Endothelial cell of umbilical vein (primary cell): ENCODE data around the gene IL1R2. TPM values are rescaled to one million over a fixed set of nuclear protein-coding genes. Genes with fewer than 3 reads are reported as not detected.
A peak's percentile ranks its signal among the peaks of the same experiment; 100 is the strongest.

ENCODE experiments used
- BruUV-seq: library from RNA; stranded (reverse); fragments of 400-500 nt; replicated peaks from 2 replicates; lab custom pipeline; 2021; lab: Mats Ljungman, UMichigan
- CTCF ChIA-PET: fragments of 300-600, 350-600 bp; sonication (Branson Sonifier 250); formaldehyde crosslinking; loops from one replicate; lab custom pipeline; 2021; ENCODE audit warnings: antibody characterized with exemption, inconsistent platforms; lab: Charles Lee
- POLR2A ChIA-PET: fragments of 300-600, 350-600 bp; sonication (Branson Sonifier 250); formaldehyde crosslinking; loops from one replicate; lab custom pipeline; 2021; ENCODE audit warnings: antibody characterized with exemption, inconsistent platforms; lab: Charles Lee
- DNase-seq: peaks from one replicate; pipeline ENCODE4 v3.0.0-alpha.2; 2011; ENCODE audit warnings: low read depth, low spot score
- FAIRE-seq: peaks from 2 replicates; lab custom pipeline; 2011; peaks lifted over from hg19 to GRCh38; lab: Jason Lieb, UNC
- H2AFZ ChIP-seq: 2 replicates; pipeline ENCODE4 v1.6.0; 2012; ENCODE audit warnings: low read depth, low read length, control low read depth, inconsistent platforms
- H3K27ac ChIP-seq: 2 replicates; pipeline ENCODE4 v1.5.1; 2011; ENCODE audit warnings: low read depth, mild to moderate bottlenecking, control low read depth, low read length, moderate library complexity; ENCODE audit not compliant: insufficient read depth
- H3K27me3 ChIP-seq, 2 experiments: 2 replicates each; pipeline versions ENCODE4 v1.6.0 to v1.6.1; 2011; ENCODE audit warnings: low read length in 2 of 2, mixed read lengths in 1 of 2; ENCODE audit not compliant: control insufficient read depth in 2 of 2, insufficient read depth in 2 of 2
- H3K36me3 ChIP-seq, 2 experiments: 2 replicates in 1 of 2; 3 replicates in 1 of 2; pipeline ENCODE4 v1.5.1; 2011; ENCODE audit warnings: low read length in 2 of 2, mild to moderate bottlenecking in 1 of 2, moderate library complexity in 1 of 2; ENCODE audit not compliant: control insufficient read depth in 2 of 2, insufficient read depth in 2 of 2; ENCODE audit errors: extremely low read depth in 1 of 2
- H3K4me1 ChIP-seq: 3 replicates; pipeline ENCODE4 v1.5.1; 2011; ENCODE audit warnings: mild to moderate bottlenecking, low read length; ENCODE audit not compliant: control insufficient read depth, insufficient read depth; ENCODE audit errors: extremely low read depth
- H3K4me2 ChIP-seq: 2 replicates; pipeline ENCODE4 v1.6.1; 2011; ENCODE audit warnings: low read length, control low read depth, mixed read lengths; ENCODE audit not compliant: insufficient read depth
- H3K4me3 ChIP-seq, 3 experiments: fragments of 200-600 bp in 1 of 3; sonication (generic), shearing (Covaris generic) in 1 of 3; replicated peaks in 1 of 3; 2 replicates each; pipeline ENCODE4 v1.5.1; 2011 to 2016; ENCODE audit warnings: control low read depth in 3 of 3, low read length in 3 of 3, mild to moderate bottlenecking in 2 of 3, inconsistent platforms in 1 of 3, low read depth in 1 of 3, moderate library complexity in 1 of 3; ENCODE audit not compliant: insufficient read depth in 1 of 3
- H3K79me2 ChIP-seq: 2 replicates; pipeline ENCODE4 v1.6.0; 2012; ENCODE audit warnings: low read length, inconsistent platforms; ENCODE audit not compliant: control insufficient read depth, insufficient read depth
- H3K9ac ChIP-seq: replicated peaks from 2 replicates; pipeline ENCODE3; 2011; ENCODE audit warnings: low read length, control low read depth; ENCODE audit not compliant: insufficient read depth; ENCODE audit errors: extremely low read depth
- H3K9me1 ChIP-seq: replicated peaks from 3 replicates; pipeline ENCODE4 v1.6.0; 2011; ENCODE audit warnings: mild to moderate bottlenecking, low read length; ENCODE audit not compliant: control insufficient read depth, insufficient read depth; ENCODE audit errors: extremely low read depth
- H3K9me3 ChIP-seq: replicated peaks from 2 replicates; pipeline ENCODE4 v1.5.1; 2012; ENCODE audit warnings: low read length, inconsistent platforms; ENCODE audit not compliant: control insufficient read depth, insufficient read depth
- H4K20me1 ChIP-seq: replicated peaks from 2 replicates; pipeline ENCODE3; 2011; ENCODE audit warnings: mild to moderate bottlenecking, low read length; ENCODE audit not compliant: control insufficient read depth, insufficient read depth; ENCODE audit errors: extremely low read depth
- CTCF ChIP-seq, 2 donors: IDR thresholded peaks; 1 replicate in 1 of 2; 2 replicates in 1 of 2; pipeline ENCODE4 v1.5.1; 2011; ENCODE audit warnings: low read length in 2 of 2, mild to moderate bottlenecking in 2 of 2, moderate library complexity in 2 of 2, control low read depth in 1 of 2, inconsistent platforms in 1 of 2, low read depth in 1 of 2; ENCODE audit not compliant: insufficient read depth in 1 of 2; ENCODE audit errors: extremely low read depth in 1 of 2
- EZH2 ChIP-seq: IDR thresholded peaks from 2 replicates; pipeline ENCODE4 v1.6.1; 2012; ENCODE audit warnings: borderline replicate concordance, low read depth, mild to moderate bottlenecking, moderate library complexity, low read length, inconsistent platforms; ENCODE audit not compliant: severe bottlenecking
- FOS ChIP-seq: IDR thresholded peaks from 2 replicates; pipeline ENCODE4 v1.6.1; 2011; ENCODE audit warnings: mild to moderate bottlenecking, low read length, moderate library complexity, borderline replicate concordance; ENCODE audit not compliant: insufficient read depth
- JUN ChIP-seq: IDR thresholded peaks from 2 replicates; pipeline ENCODE4 v1.6.1; 2011; ENCODE audit warnings: borderline replicate concordance, low read depth; ENCODE audit not compliant: insufficient read length, insufficient read depth
- MAX ChIP-seq: IDR thresholded peaks from 2 replicates; pipeline ENCODE4 v1.6.1; 2011; ENCODE audit not compliant: insufficient read depth, insufficient read length
- MYC ChIP-seq: IDR thresholded peaks from one replicate; pipeline ENCODE4 v1.6.1; 2011; ENCODE audit warnings: mild to moderate bottlenecking, low read depth, low read length
- POLR2A ChIP-seq: IDR thresholded peaks from 2 replicates; pipeline ENCODE4 v1.6.1; 2012; ENCODE audit warnings: low read depth, mild to moderate bottlenecking, control low read depth, low read length
- POLR2AphosphoS5 ChIP-seq: IDR thresholded peaks from 2 replicates; pipeline ENCODE4 v1.6.1; 2012; ENCODE audit warnings: low read depth, mild to moderate bottlenecking, control low read depth, low read length, moderate library complexity; ENCODE audit not compliant: insufficient read depth
- dilution Hi-C: fragments of 300-500 bp; cut with MboI; formaldehyde crosslinking; loops from one replicate; pipeline ENCODE4 v1.15.0; 2019; ENCODE audit warnings: low sequenced_read_pairs; ENCODE audit not compliant: extremely low pct_ligation_motif_present
- intact Hi-C: fragments of 100-400 bp; cut with micrococcal nuclease; formaldehyde crosslinking; loops from one replicate; pipeline ENCODE4 v1.10.0; 2022
- polyA plus RNA-seq, 4 experiments: library from polyadenylated mRNA; depleted of rRNA in 3 of 4; stranded (reverse) in 3 of 4; unstranded in 1 of 4; fragments of >200 nt; gene quantifications; 2 replicates each; pipeline versions ENCODE4 v1.2.1 to v1.2.3, GENCODE V29; 2011 to 2012; ENCODE audit warnings: missing spikeins in 1 of 4
- total RNA-seq: library from RNA; stranded (reverse); gene quantifications from 2 replicates; pipeline ENCODE4 v1.2.3, GENCODE V29; 2021

The IL1R2 gene
- total and polyA plus RNA-seq, 2 donors (not counting 3 experiments of a cell fraction or from before 2014, with no cell fraction given), result not detected

GRCh38 chr2:102064679-102065674 lies 73.2 kb downstream of the IL1R2 start:
- Histone ChIP-seq H3K4me3 (no peak overlapping the region), H2AFZ (peak overlapping the region; percentile 58), H3K9me3 (no peaks in the 10 kb centered on the region), H3K9me1 (no peaks in the 10 kb centered on the region), H3K27me3 (no peaks in the 10 kb centered on the region), H3K4me2 (peak overlapping the region; percentile 9), H3K27ac (peak overlapping the region; percentile 50), H3K9ac (no peak overlapping the region), H4K20me1 (no peaks in the 10 kb centered on the region), H3K79me2 (no peaks in the 10 kb centered on the region), H3K36me3 (no peaks in the 10 kb centered on the region), H3K4me1 (peaks cover 17% of the 10 kb centered on the region)
- intact Hi-C loops (loop anchor here (2.0 to 5.0 kb wide), 3 partner anchors 18 to 72 kb away; no protein-coding TSS in a partner anchor), dilution Hi-C loops (no loop called here)
- TF ChIP-seq MAX (no peak), EZH2 (no peak), JUN (no peak), POLR2AphosphoS5 (no peak), CTCF (IDR thresholded peaks at IDR 0.05; ENCODE audit: extremely low read depth in 1 of 2, insufficient read depth in 1 of 2, low read depth in 1 of 2, low read length in 2 of 2) (no peak), MYC (no peak), FOS (no peak), POLR2A (no peak)
- ChIA-PET POLR2A (no interaction called here), CTCF (interaction anchor here (0.9 to 4.9 kb wide), 18 partner anchors 8 to 378 kb away, joined by 3 to 21 read pairs (median 4); partner anchors contain the start of gene IL1R1)
- DNase-seq, result no peak
- peak; percentile 12 for FAIRE-seq
- BruUV-seq, result no TSS peak
